ENCODE data around the gene C2CD3. TPM values are rescaled to one million over a fixed set of nuclear protein-coding genes. Genes with fewer than 3 reads are reported as not detected.
"Not testable (repeated sequence)": the region's sequence is repeated elsewhere in the genome, so short reads cannot be mapped to it uniquely, and the experiment has no call there.

C2CD3 gene
- total and polyA plus RNA-seq, 4 donors: 7.6 to 29.4 (median 15.1) TPM

DNA sequence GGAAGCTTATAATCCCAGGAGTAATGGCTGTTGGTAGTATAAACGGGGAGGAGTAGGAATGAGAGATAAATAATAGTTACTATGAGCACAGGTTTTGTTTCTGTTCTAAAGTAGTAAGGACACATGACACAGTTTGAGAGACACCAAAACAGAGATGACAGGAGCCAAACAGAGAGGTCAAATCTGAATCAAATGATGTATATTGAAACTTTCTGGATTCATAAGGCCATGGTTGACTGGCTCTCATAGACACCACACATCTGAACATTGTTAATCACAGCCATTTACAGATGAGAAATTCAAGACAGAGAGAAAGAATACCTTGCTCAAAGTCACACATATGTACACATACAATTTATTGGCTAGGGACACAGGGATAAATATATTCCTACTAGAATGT, 98.5 kb downstream of the C2CD3 start:
- Histone ChIP-seq H3K27me3 (ENCODE audit: control insufficient read depth in 1 of 2, insufficient read depth in 2 of 2, low read length in 1 of 2) (no peaks in the 10 kb centered on the region), H3K4me3 (ENCODE audit: low read length in 2 of 2) (no peak overlapping the region), H3K36me3 (ENCODE audit: control insufficient read depth in 1 of 2, insufficient read depth in 2 of 2, low read length in 1 of 2) (peaks cover 2 to 13% of the 10 kb centered on the region in 2 donors), H3K9me3 (ENCODE audit: control insufficient read depth, low read length) (no peaks in the 10 kb centered on the region), H3K27ac (ENCODE audit: low read depth in 1 of 2, low read length in 2 of 2) (no peak overlapping the region), H3K4me1 (ENCODE audit: control insufficient read depth in 1 of 2, insufficient read depth in 2 of 2, low read length in 2 of 2) (no peaks in the 10 kb centered on the region)
- intact Hi-C loops (cut with DNase I): no loop called here
- 85 to 91% methylated on average over 1 of the region's 1 CpG for whole genome bisulfite sequencing, 2 donors
- no peak for ATAC-seq (ENCODE audit: low FRiP score)
- DNase-seq: no peak

DNA sequence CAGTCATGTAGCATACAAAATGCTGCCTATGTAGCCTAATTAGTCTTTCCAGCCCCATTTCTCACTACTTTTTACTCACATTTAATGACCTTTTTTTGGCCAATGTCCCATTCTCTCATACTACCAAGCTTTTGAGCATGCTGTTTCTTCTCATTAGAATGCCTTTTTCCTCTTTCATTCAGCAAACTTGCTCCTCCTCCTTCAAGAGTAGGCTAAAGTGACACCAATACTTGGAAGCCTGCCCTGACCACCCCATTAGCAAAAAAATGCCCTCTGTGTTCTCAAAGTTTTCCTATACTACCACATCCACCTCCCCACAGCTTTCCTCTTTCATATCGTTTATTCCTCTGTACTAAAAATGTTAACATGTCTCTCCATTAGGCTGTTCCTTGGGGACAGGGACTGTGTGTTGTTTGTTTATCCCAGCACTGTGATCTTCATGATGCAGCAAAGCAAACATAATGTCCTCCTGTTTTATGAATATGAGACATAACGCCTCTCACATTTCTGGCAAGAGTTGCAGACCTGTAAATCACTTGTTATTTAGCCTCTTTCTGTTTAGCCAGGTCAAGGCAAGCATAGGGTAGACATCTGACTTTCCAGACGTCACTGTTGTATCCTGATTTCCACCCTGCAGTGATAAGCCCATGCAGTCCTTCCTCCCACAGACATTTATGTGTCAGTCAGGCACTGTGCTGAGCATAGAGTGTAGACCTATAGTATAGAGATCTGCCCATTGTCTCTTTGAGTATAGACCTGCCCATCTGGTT, 99.9 kb downstream of the C2CD3 start:
- no peaks in the 10 kb centered on the region for H3K9me3 ChIP-seq (ENCODE audit: control insufficient read depth, low read length)
- peaks cover 2 to 13% of the 10 kb centered on the region in 2 donors for H3K36me3 ChIP-seq (ENCODE audit: control insufficient read depth in 1 of 2, insufficient read depth in 2 of 2, low read length in 1 of 2)
- no peaks in the 10 kb centered on the region for H3K4me1 ChIP-seq (ENCODE audit: control insufficient read depth in 1 of 2, insufficient read depth in 2 of 2, low read length in 2 of 2)
- no peaks in the 10 kb centered on the region for H3K27me3 ChIP-seq (ENCODE audit: control insufficient read depth in 1 of 2, insufficient read depth in 2 of 2, low read length in 1 of 2)
- no peak overlapping the region for H3K4me3 ChIP-seq (ENCODE audit: low read length in 2 of 2)
- DNase-seq (no peak), ATAC-seq (ENCODE audit: low FRiP score) (no peak)
- H3K27ac ChIP-seq (ENCODE audit: low read depth in 1 of 2, low read length in 2 of 2): no peak overlapping the region
- WGBS, 2 donors: 83 to 85% methylated on average over 3 of the region's 3 CpGs
- intact Hi-C loops (cut with DNase I): no loop called here

DNA sequence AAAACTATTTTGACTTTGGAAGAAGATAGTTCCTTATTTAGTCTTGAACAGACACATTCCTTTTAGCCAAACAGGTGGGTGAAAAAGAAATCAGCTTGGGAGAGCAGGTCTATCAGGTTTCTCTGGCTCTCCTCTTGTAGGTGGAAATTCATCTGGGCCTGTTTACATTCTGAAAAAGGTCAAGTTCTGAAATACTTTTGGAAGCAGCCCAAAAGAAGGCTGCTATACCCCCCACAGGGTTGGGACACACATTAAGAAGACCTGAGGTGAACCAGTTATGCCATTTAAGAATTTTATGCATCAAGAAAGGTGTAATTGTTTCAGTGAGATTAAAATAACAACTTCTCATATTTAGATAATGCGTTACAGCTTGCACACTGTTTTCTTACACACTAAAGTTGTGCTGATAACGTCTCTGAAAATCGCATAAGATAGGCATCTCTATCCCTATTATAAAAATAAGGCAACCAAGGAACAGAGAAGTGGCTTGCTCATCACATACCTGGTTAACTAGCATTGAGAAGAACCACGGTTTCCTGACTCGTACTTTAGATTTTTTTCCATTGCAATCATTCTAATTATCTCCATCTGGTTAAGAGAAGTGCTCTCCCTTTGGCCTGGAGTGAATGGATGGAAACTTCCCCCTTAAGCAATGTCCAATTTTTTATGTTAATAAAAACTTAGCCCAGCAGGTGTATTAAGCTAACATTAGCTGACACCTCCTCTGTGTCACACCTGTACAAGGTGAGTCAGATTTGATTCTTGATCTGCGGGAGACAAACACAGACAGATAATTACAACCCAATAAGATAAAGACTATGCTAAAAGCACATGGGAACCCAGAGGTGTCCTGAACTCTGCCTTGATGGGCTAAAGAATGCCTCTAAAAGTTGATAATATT, 101.4 kb downstream of the C2CD3 start:
- intact Hi-C loops (cut with DNase I): no loop called here

DNA sequence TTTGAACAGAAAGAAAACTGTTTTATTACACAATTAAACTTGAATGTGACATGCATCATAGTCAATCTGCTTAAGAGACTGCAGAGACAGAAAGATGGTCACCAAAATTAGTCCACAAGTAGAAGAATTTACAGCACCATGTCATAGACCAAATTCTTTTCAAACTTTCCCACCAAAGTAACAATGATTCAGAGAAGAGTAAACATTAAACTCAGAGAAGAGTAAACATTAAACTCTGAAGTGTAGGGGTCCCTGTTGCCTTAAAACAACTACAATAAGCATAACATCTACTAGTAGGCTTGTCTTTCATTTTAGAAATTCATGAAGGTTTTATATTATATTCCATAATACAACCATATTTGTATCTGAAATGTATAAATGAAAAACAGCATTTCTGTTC, 104.1 kb downstream of the C2CD3 start:
- H3K27me3 ChIP-seq (ENCODE audit: control insufficient read depth in 1 of 2, insufficient read depth in 2 of 2, low read length in 1 of 2); H3K4me3 ChIP-seq (ENCODE audit: low read length in 2 of 2); intact Hi-C loops (cut with DNase I); H3K9me3 ChIP-seq (ENCODE audit: control insufficient read depth, low read length); DNase-seq; H3K27ac ChIP-seq (ENCODE audit: low read depth in 1 of 2, low read length in 2 of 2); ATAC-seq (ENCODE audit: low FRiP score); H3K4me1 ChIP-seq (ENCODE audit: control insufficient read depth in 1 of 2, insufficient read depth in 2 of 2, low read length in 2 of 2); H3K36me3 ChIP-seq (ENCODE audit: control insufficient read depth in 1 of 2, insufficient read depth in 2 of 2, low read length in 1 of 2): not testable (repeated sequence)

More for the DNA sequence above, 101.4 kb downstream of the C2CD3 start:
- no peaks in the 10 kb centered on the region for H3K9me3 ChIP-seq (ENCODE audit: control insufficient read depth, low read length)
- H3K4me3 ChIP-seq (ENCODE audit: low read length in 2 of 2): no peak overlapping the region
- DNase-seq (no peak), ATAC-seq (ENCODE audit: low FRiP score) (no peak)
- H3K27me3 ChIP-seq (ENCODE audit: control insufficient read depth in 1 of 2, insufficient read depth in 2 of 2, low read length in 1 of 2): no peaks in the 10 kb centered on the region
- no peaks in the 10 kb centered on the region for H3K4me1 ChIP-seq (ENCODE audit: control insufficient read depth in 1 of 2, insufficient read depth in 2 of 2, low read length in 2 of 2)
- H3K36me3 ChIP-seq (ENCODE audit: control insufficient read depth in 1 of 2, insufficient read depth in 2 of 2, low read length in 1 of 2): peaks cover 2 to 12% of the 10 kb centered on the region in 2 donors
- 88 to 89% methylated on average over 6 of the region's 6 CpGs for WGBS, 2 donors
- no peak overlapping the region for H3K27ac ChIP-seq (ENCODE audit: low read depth in 1 of 2, low read length in 2 of 2)

DNA sequence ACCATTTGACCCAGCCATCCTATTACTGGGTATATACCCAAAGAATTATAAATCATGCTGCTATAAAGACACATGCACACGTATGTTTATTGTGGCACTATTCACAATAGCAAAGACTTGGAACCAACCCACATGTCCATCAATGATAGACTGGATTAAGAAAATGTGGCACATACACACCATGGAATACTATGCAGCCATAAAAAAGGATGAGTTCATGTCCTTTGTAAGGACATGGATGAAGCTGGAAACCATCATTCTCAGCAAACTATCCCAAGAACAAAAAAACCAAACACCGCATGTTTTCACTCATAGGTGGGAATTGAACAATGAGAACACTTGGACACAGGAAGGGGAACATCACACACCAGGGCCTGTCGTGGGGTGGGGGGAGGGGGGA, 105.3 kb downstream of the C2CD3 start:
- H3K4me1 ChIP-seq (ENCODE audit: control insufficient read depth in 1 of 2, insufficient read depth in 2 of 2, low read length in 2 of 2); intact Hi-C loops (cut with DNase I); H3K9me3 ChIP-seq (ENCODE audit: control insufficient read depth, low read length); DNase-seq; H3K4me3 ChIP-seq (ENCODE audit: low read length in 2 of 2); H3K27ac ChIP-seq (ENCODE audit: low read depth in 1 of 2, low read length in 2 of 2); H3K27me3 ChIP-seq (ENCODE audit: control insufficient read depth in 1 of 2, insufficient read depth in 2 of 2, low read length in 1 of 2); H3K36me3 ChIP-seq (ENCODE audit: control insufficient read depth in 1 of 2, insufficient read depth in 2 of 2, low read length in 1 of 2); ATAC-seq (ENCODE audit: low FRiP score): not testable (repeated sequence)
- WGBS, 2 donors: 95 to 98% methylated on average over 2 to 3 of the region's 3 CpGs

DNA sequence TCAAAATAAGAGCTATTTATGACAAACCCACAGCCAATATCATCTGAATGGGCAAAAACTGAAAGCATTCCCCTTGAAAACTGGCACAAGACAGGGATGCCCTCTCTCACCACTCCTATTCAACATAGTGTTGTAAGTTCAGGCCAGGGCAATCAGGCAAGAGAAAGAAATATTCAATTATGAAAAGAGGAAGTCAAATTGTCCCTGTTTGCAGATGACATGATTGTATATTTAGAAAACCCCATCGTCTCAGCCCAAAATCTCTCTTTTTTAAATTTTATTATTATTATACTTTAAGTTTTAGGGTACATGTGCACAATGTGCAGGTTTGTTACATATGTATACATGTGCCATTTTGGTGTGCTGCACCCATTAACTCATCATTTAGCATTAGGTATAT, 107.2 kb downstream of the C2CD3 start:
- H3K27me3 ChIP-seq (ENCODE audit: control insufficient read depth in 1 of 2, insufficient read depth in 2 of 2, low read length in 1 of 2); H3K27ac ChIP-seq (ENCODE audit: low read depth in 1 of 2, low read length in 2 of 2); H3K4me1 ChIP-seq (ENCODE audit: control insufficient read depth in 1 of 2, insufficient read depth in 2 of 2, low read length in 2 of 2); ATAC-seq (ENCODE audit: low FRiP score); intact Hi-C loops (cut with DNase I); H3K9me3 ChIP-seq (ENCODE audit: control insufficient read depth, low read length); H3K4me3 ChIP-seq (ENCODE audit: low read length in 2 of 2); DNase-seq; H3K36me3 ChIP-seq (ENCODE audit: control insufficient read depth in 1 of 2, insufficient read depth in 2 of 2, low read length in 1 of 2): not testable (repeated sequence)
- 93 to 96% methylated on average over 1 of the region's 1 CpG for WGBS, 2 donors

DNA sequence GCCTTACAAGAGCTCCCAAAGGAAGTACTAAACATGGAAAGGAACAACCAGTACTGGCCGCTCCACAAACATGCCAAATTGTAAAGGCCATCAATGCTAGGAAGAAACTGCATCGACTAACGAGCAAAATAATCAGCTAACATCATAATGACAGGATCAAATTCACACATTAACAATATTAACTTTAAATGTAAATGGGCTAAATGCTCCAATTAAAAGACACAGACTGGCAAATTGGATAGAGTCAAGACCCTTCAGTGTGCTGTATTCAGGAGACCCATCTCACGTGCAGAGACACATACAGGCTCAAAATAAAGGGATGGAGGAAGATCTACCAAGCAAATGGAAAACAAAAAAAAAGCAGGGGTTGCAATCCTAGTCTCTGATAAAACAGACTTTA, 109.2 kb downstream of the C2CD3 start:
- intact Hi-C loops (cut with DNase I); H3K4me3 ChIP-seq (ENCODE audit: low read length in 2 of 2); ATAC-seq (ENCODE audit: low FRiP score); H3K9me3 ChIP-seq (ENCODE audit: control insufficient read depth, low read length); H3K36me3 ChIP-seq (ENCODE audit: control insufficient read depth in 1 of 2, insufficient read depth in 2 of 2, low read length in 1 of 2); H3K27me3 ChIP-seq (ENCODE audit: control insufficient read depth in 1 of 2, insufficient read depth in 2 of 2, low read length in 1 of 2); H3K4me1 ChIP-seq (ENCODE audit: control insufficient read depth in 1 of 2, insufficient read depth in 2 of 2, low read length in 2 of 2); H3K27ac ChIP-seq (ENCODE audit: low read depth in 1 of 2, low read length in 2 of 2); DNase-seq: not testable (repeated sequence)
- WGBS, 2 donors: 97 to 98% methylated on average over 4 of the region's 4 CpGs

DNA sequence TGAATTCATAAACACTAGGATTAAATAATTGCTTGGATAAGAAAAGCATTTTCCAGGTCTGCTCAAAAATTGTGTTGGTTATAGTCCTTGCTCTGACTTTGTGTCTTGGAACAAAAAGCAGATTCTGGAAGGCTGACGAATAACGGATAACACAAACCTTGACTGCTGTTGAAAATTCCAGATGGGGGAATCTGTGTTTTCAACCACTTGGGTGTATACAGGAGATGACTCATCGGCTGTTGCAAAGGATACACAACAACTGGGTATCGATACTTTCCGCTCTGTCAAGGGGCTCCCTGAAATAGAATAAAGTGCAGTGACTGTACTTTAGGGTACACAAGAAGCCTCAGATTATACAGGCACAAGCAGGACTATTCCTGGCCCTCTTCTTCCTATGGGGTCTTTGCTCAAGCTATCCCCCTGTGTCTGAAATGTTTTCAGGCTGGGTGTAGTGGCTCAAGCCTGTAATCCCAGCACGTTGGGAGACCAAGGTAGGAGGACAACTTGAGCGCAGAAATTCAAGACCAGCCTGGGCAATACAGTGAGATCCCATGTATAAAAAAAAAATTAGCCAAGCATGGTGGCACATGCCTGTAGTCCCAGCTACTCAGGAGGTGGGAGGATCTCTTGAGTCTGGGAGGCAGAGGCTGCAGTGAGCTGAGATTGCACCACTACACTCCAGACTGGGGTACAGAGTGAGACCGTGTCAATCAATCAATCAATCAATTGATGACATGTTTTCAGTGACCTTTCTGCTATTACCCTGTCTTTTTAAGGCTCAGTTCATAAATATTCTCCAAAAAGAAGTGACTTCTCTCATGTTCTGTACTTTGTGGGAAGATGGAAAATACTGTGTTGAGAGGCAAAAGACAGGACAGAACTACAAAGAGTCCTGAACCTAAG, 113.3 kb downstream of the C2CD3 start:
- DNase-seq: no peak
- ATAC-seq (ENCODE audit: low FRiP score): no peak
- Histone ChIP-seq H3K4me3 (ENCODE audit: low read length in 2 of 2) (no peak overlapping the region), H3K36me3 (ENCODE audit: control insufficient read depth in 1 of 2, insufficient read depth in 2 of 2, low read length in 1 of 2) (peaks cover 0 to 3% of the 10 kb centered on the region in 2 donors), H3K4me1 (ENCODE audit: control insufficient read depth in 1 of 2, insufficient read depth in 2 of 2, low read length in 2 of 2) (no peaks in the 10 kb centered on the region), H3K27me3 (ENCODE audit: control insufficient read depth in 1 of 2, insufficient read depth in 2 of 2, low read length in 1 of 2) (no peaks in the 10 kb centered on the region), H3K27ac (ENCODE audit: low read depth in 1 of 2, low read length in 2 of 2) (no peak overlapping the region), H3K9me3 (ENCODE audit: control insufficient read depth, low read length) (no peaks in the 10 kb centered on the region)
- WGBS, 2 donors: 92% methylated on average over 8 of the region's 8 CpGs
- intact Hi-C loops (cut with DNase I): no loop called here
